Measurements from ENCODE around the gene PI4K2A. TPM values are rescaled to one million over a fixed set of nuclear protein-coding genes. Genes with fewer than 3 reads are reported as not detected.
A peak's percentile ranks its signal among the peaks of the same experiment; 100 is the strongest.

Gene PI4K2A
- total and polyA plus RNA-seq, 2 of the 13 experiments (the other 11 are each of a cell fraction or from before 2014, with no cell fraction given): 10.9 to 14.3 TPM

GRCh38 chr10:97596101-97597082 is 44.1 kb upstream of the PI4K2A start (continued):
- TF ChIP-seq ZNF407 (CRISPR knock-in tag; IDR thresholded peaks at IDR 0.05; ENCODE audit: not compliant biosample characterization): no peak
- no peak for TF ChIP-seq ZNF225 (CRISPR knock-in tag; IDR thresholded peaks at IDR 0.05)
- no peak for TF ChIP-seq ZMAT3 (CRISPR knock-in tag; conservative IDR thresholded peaks at IDR 0.05)
- no peak for TF ChIP-seq ZNF20 (CRISPR knock-in tag; IDR thresholded peaks at IDR 0.05)
- TF ChIP-seq XRCC5 (optimal IDR thresholded peaks at IDR 0.05; ENCODE audit: low read length): peak; percentile 43
- no peak for TF ChIP-seq ZNF224 (CRISPR knock-in tag; IDR thresholded peaks at IDR 0.05)
- no peak for TF ChIP-seq ZNF710 (CRISPR knock-in tag; IDR thresholded peaks at IDR 0.05; ENCODE audit: borderline replicate concordance)
- TF ChIP-seq HOMEZ (CRISPR knock-in tag; IDR thresholded peaks at IDR 0.05; ENCODE audit: low read depth): no peak
- TF ChIP-seq GZF1 (CRISPR knock-in tag; IDR thresholded peaks at IDR 0.05): no peak
- TF ChIP-seq KMT2A (CRISPR knock-in tag; IDR thresholded peaks at IDR 0.05): no peak
- no peak for TF ChIP-seq POLR2G (IDR thresholded peaks at IDR 0.05; ENCODE audit: low read depth, low read length)
